IMR-90 (cell line): ENCODE measurements around the gene FLT4. TPM values are rescaled to one million over a fixed set of nuclear protein-coding genes. Genes with fewer than 3 reads are reported as not detected.

Experiments used
- ATAC-seq: fragments of 200-7000 bp; cut with Tn5 transposase; 2 replicates; pipeline ENCODE4 v1.9.1; 2020; ENCODE audit warnings: low read depth, mild to moderate bottlenecking, moderate library complexity
- BruUV-seq: library from RNA; stranded (reverse); fragments of 400-500 nt; replicated peaks from 2 replicates; lab custom pipeline; 2021; lab: Mats Ljungman, UMichigan
- CTCF ChIA-PET: fragments of 300-600 bp; formaldehyde crosslinking; extraction: SDS; loops from one replicate; lab custom pipeline; 2021; ENCODE audit warnings: antibody characterized with exemption; lab: Yijun Ruan, JAX
- POLR2A ChIA-PET: fragments of 300-600 bp; sonication (Branson Sonifier 250); formaldehyde crosslinking; loops from one replicate; lab custom pipeline; 2022; ENCODE audit warnings: antibody characterized with exemption; ENCODE audit not compliant: unreplicated experiment; lab: Charles Lee
- DNase-seq: peaks from one replicate; pipeline ENCODE4 v3.0.0; 2013
- H2AFZ ChIP-seq: replicated peaks from 2 replicates; pipeline ENCODE3; 2013; ENCODE audit warnings: low read length, mild to moderate bottlenecking; ENCODE audit not compliant: poor library complexity
- H2AK5ac ChIP-seq: 2 replicates; pipeline ENCODE4 v1.6.1; 2013; ENCODE audit warnings: low read depth, low read length, inconsistent platforms
- H2AK9ac ChIP-seq: replicated peaks from 2 replicates; pipeline ENCODE3; 2013; ENCODE audit warnings: mild to moderate bottlenecking, low read depth, low read length, moderate library complexity; ENCODE audit not compliant: poor library complexity
- H2BK120ac ChIP-seq: 2 replicates; pipeline ENCODE4 v1.6.1; 2013; ENCODE audit warnings: low read depth, low read length, inconsistent platforms
- H2BK15ac ChIP-seq: 3 replicates; pipeline ENCODE4 v1.6.1; 2013; ENCODE audit warnings: low read depth, low read length, inconsistent platforms
- H2BK20ac ChIP-seq: 2 replicates; pipeline ENCODE4 v1.6.1; 2013; ENCODE audit warnings: low read depth, mild to moderate bottlenecking, inconsistent platforms, low read length, moderate library complexity
- H2BK5ac ChIP-seq: 2 replicates; pipeline ENCODE4 v1.6.1; 2013; ENCODE audit warnings: mild to moderate bottlenecking, low read depth, low read length, inconsistent platforms; ENCODE audit not compliant: poor library complexity, severe bottlenecking
- H3K14ac ChIP-seq: replicated peaks from 2 replicates; pipeline ENCODE4 v1.6.1; 2013; ENCODE audit warnings: low read depth, low read length, inconsistent platforms
- H3K18ac ChIP-seq: 2 replicates; pipeline ENCODE4 v1.6.1; 2013; ENCODE audit warnings: low read depth, low read length, control low read depth
- H3K23ac ChIP-seq: 2 replicates; pipeline ENCODE4 v1.6.1; 2013; ENCODE audit warnings: low read depth, low read length, inconsistent platforms
- H3K27ac ChIP-seq: 2 replicates; pipeline ENCODE4 v1.5.1; 2013; ENCODE audit warnings: mild to moderate bottlenecking, control low read depth, low read length; ENCODE audit not compliant: insufficient read depth
- H3K27me3 ChIP-seq: 2 replicates; pipeline ENCODE4 v1.6.1; 2013; ENCODE audit warnings: low read length; ENCODE audit not compliant: control insufficient read depth, insufficient read depth
- H3K36me3 ChIP-seq: 2 replicates; pipeline ENCODE4 v1.6.1; 2013; ENCODE audit warnings: low read length, mixed read lengths; ENCODE audit not compliant: control insufficient read depth, insufficient read depth
- H3K4ac ChIP-seq: 2 replicates; pipeline ENCODE4 v1.6.1; 2013; ENCODE audit warnings: low read depth, low read length, inconsistent platforms
- H3K4me1 ChIP-seq: 2 replicates; pipeline ENCODE4 v1.6.1; 2013; ENCODE audit warnings: low read length, mixed read lengths; ENCODE audit not compliant: control insufficient read depth, insufficient read depth
- H3K4me2 ChIP-seq: 2 replicates; pipeline ENCODE4 v1.6.1; 2013; ENCODE audit warnings: low read depth, mild to moderate bottlenecking, control low read depth, low read length, moderate library complexity
- H3K4me3 ChIP-seq: 2 replicates; pipeline ENCODE4 v1.5.1; 2013; ENCODE audit warnings: low read depth, mild to moderate bottlenecking, control low read depth, low read length, moderate library complexity; ENCODE audit not compliant: insufficient read depth
- H3K56ac ChIP-seq: 2 replicates; pipeline ENCODE4 v1.6.1; 2013; ENCODE audit warnings: low read length, inconsistent platforms; ENCODE audit not compliant: insufficient read depth; ENCODE audit errors: extremely low read depth
- H3K79me1 ChIP-seq, 2 experiments: 2 replicates each; pipeline ENCODE4 v1.6.1; 2013; ENCODE audit warnings: low read length in 2 of 2, inconsistent platforms in 1 of 2, low read depth in 1 of 2
- H3K9ac ChIP-seq: 2 replicates; pipeline ENCODE4 v1.6.1; 2013; ENCODE audit warnings: low read depth, low read length, control low read depth
- H3K9me1 ChIP-seq: 2 replicates; pipeline ENCODE4 v1.6.1; 2013; ENCODE audit warnings: low read length, inconsistent platforms; ENCODE audit not compliant: insufficient read depth
- H3K9me3 ChIP-seq: 2 replicates; pipeline ENCODE4 v1.6.1; 2013; ENCODE audit warnings: low read length; ENCODE audit not compliant: control insufficient read depth, insufficient read depth
- H4K20me1 ChIP-seq: 2 replicates; pipeline ENCODE4 v1.6.1; 2013; ENCODE audit warnings: low read length, inconsistent platforms; ENCODE audit not compliant: insufficient read depth
- H4K5ac ChIP-seq: 2 replicates; pipeline ENCODE4 v1.6.1; 2013; ENCODE audit warnings: mild to moderate bottlenecking, low read depth, low read length, control low read depth
- H4K8ac ChIP-seq, 2 experiments: 2 replicates each; pipeline ENCODE4 v1.6.1; 2013; ENCODE audit warnings: low read depth in 2 of 2, low read length in 2 of 2, control low read depth in 1 of 2, inconsistent platforms in 1 of 2
- H4K91ac ChIP-seq: 2 replicates; pipeline ENCODE4 v1.6.1; 2013; ENCODE audit warnings: low read depth, low read length, inconsistent platforms; ENCODE audit not compliant: insufficient read depth
- CTCF ChIP-seq: conservative IDR thresholded peaks from 2 replicates; pipeline ENCODE4 v1.5.1; 2012; ENCODE audit warnings: mild to moderate bottlenecking, low read depth, low read length, improper control_type of control experiment
- FOS ChIP-seq: fragments of 150-350 bp; IDR thresholded peaks from 2 replicates; pipeline ENCODE4 v1.6.1; 2016; ENCODE audit warnings: low read depth, low read length
- WGBS, 2 experiments: methylation state at CpG; one replicate each; pipeline versions ENCODE4 v1.1.5 to v1.1.7; 2013; ENCODE audit warnings: missing lambda C conversion rate in 2 of 2; ENCODE audit not compliant: insufficient read length in 1 of 2; ENCODE audit errors: extremely low coverage in 2 of 2; 5-methylcytosine and 5-hydroxymethylcytosine counted together
- dilution Hi-C: fragments of 300-500 bp; cut with HindIII; formaldehyde crosslinking; loops from one replicate; pipeline ENCODE4 v1.14.3; 2018; ENCODE audit warnings: low sequenced_read_pairs; ENCODE audit not compliant: unreplicated experiment
- in situ Hi-C: fragments of 300-500 bp; cut with MboI; formaldehyde crosslinking; loops from 3 replicates; pipeline ENCODE4 v1.14.3; 2019; ENCODE audit warnings: low sequenced_read_pairs, inconsistent platforms, mixed read lengths
- intact Hi-C: fragments of 100-400 bp; cut with micrococcal nuclease; formaldehyde crosslinking; loops from 2 replicates; pipeline ENCODE4 v1.10.0; 2022
- polyA plus RNA-seq, 3 experiments: library from polyadenylated mRNA; depleted of rRNA; stranded (reverse); fragments of >200 nt; gene quantifications; 2 replicates each; pipeline ENCODE4 v1.2.3, GENCODE V29; 2012; ENCODE audit warnings: low replicate concordance in 1 of 3
- total RNA-seq: library from RNA; depleted of rRNA; stranded (reverse); fragments of >200 nt; gene quantifications from 2 replicates; pipeline ENCODE4 v1.2.3, GENCODE V29; 2012

The FLT4 gene
- total and polyA plus RNA-seq, 2 of the 4 experiments (the other 2 are of a cell fraction), result under 0.01 to 0.07 TPM

DNA sequence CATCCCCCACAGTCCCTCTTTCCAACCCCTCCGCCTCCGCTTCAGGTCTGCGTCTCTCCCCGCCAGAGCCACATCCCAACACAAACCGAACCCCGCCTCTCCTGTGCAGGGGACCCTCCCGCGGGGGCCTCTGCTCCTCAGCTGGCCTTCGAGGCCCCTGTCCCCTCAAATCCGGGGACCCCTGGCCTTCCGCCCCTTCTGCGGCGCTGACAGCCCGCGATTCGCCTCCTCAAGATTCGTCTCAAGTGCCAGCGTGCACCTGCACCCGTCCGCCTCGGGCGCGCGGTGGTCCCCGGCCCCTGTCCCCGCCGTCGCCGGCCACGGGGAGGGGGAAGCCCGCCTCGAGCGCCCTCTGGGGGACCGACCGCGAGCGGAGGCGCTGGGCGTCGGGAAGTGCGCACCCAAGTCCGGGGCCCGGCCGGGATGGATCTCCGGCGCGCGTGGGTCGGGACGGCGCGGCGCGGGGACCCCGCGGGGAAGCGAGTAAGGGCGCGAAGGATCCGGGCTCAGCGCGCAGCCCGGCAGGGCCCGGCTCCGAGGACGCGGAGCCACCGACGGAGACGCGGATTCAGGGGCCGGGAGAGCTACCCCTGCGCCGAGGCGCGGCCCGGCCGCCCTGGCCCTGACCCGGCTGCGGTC is 623 bp downstream of the FLT4 start:
- no TSS peak for BruUV-seq

More for the DNA sequence above, 623 bp downstream of the FLT4 start:
- Histone ChIP-seq H3K14ac (no peak overlapping the region), H3K4me2 (no peak overlapping the region), H2AK9ac (no peak overlapping the region), H4K91ac (no peak overlapping the region), H3K9me1 (no peaks in the 10 kb centered on the region), H3K36me3 (no peaks in the 10 kb centered on the region), H4K20me1 (no peaks in the 10 kb centered on the region), H2BK120ac (no peak overlapping the region), H3K4ac (no peak overlapping the region), H2BK5ac (no peak overlapping the region), H2BK20ac (no peak overlapping the region), H3K56ac (no peak overlapping the region), H2AFZ (peak overlapping the region; percentile 49), H2BK15ac (no peak overlapping the region), H3K4me1 (no peaks in the 10 kb centered on the region), H4K5ac (no peak overlapping the region), H2AK5ac (no peak overlapping the region), H3K18ac (no peak overlapping the region), H4K8ac (no peak overlapping the region), H3K9me3 (no peaks in the 10 kb centered on the region), H3K27ac (no peak overlapping the region), H3K4me3 (no peak overlapping the region), H3K79me1 (no peaks in the 10 kb centered on the region), H3K27me3 (peaks cover 45% of the 10 kb centered on the region), H3K9ac (no peak overlapping the region), H3K23ac (no peak overlapping the region)
- WGBS, 2 experiments, result 5% methylated on average over 38 of the region's 80 CpGs; no CpG with 5 or more reads in 1 of the 2 experiments
- CTCF ChIA-PET, result no interaction called here
- intact Hi-C loops, result no loop called here
- POLR2A ChIA-PET, result no interaction called here
- no peak for ATAC-seq
- DNase-seq, result no peak
- TF ChIP-seq FOS (no peak), CTCF (0 out of 2 replicates have a peak, but pooled peaks have one; percentile 7)
- dilution Hi-C loops, result no loop called here
- in situ Hi-C loops, result no loop called here
